ENCODE results near the gene PRSS33. TPM values are rescaled to one million over a fixed set of nuclear protein-coding genes. Genes with fewer than 3 reads are reported as not detected.

Gene PRSS33
- total and polyA plus RNA-seq, 5 donors from 2014 or later: not detected

- DNase-seq (no peak), ATAC-seq (ENCODE audit: low read depth in 2 of 2) (no peak)
- no peaks in the 10 kb centered on the region for H3K36me3 ChIP-seq (ENCODE audit: control insufficient read depth, insufficient read depth, low read length)
- H3K4me3 Mint-ChIP-seq: peak overlapping the region in 3 of 4 donors; percentile 7 to 85 (median 48)
- H3K27me3 ChIP-seq (ENCODE audit: control insufficient read depth, insufficient read depth, low read length): no peaks in the 10 kb centered on the region
- H3K9me3 Mint-ChIP-seq: no peaks in the 10 kb centered on the region
- H3K27ac Mint-ChIP-seq: no peak overlapping the region
- peaks cover 0 to 38% (median 11%) of the 10 kb centered on the region in 4 donors for H3K4me1 Mint-ChIP-seq
- H3K36me3 Mint-ChIP-seq: no peaks in the 10 kb centered on the region
- H3K27me3 Mint-ChIP-seq: peaks cover 15% of the 10 kb centered on the region
- no peaks in the 10 kb centered on the region for H3K9me3 ChIP-seq (ENCODE audit: control insufficient read depth in 2 of 2, low read length in 2 of 2)
- H3K4me3 ChIP-seq (ENCODE audit: low read depth, low read length): no peak overlapping the region
- no peak overlapping the region for H3K27ac ChIP-seq (ENCODE audit: insufficient read depth, low read length, poor library complexity, severe bottlenecking)
- H3K4me1 ChIP-seq (ENCODE audit: control insufficient read depth, insufficient read depth, low read length, poor library complexity, severe bottlenecking): peaks cover 26% of the 10 kb centered on the region
These were observed 4.6 kb downstream of the PRSS33 start for GRCh38 chr16:2782583-2783351.

GRCh38 chr16:2779978-2780898 is 7.1 kb downstream of the PRSS33 start:
- Histone ChIP-seq H3K4me3 (ENCODE audit: low read depth, low read length) (no peak overlapping the region), H3K9me3 (ENCODE audit: control insufficient read depth in 2 of 2, low read length in 2 of 2) (no peaks in the 10 kb centered on the region), H3K36me3 (ENCODE audit: control insufficient read depth, insufficient read depth, low read length) (peaks cover 2% of the 10 kb centered on the region), H3K4me1 (ENCODE audit: control insufficient read depth, insufficient read depth, low read length, poor library complexity, severe bottlenecking) (peaks cover 34% of the 10 kb centered on the region), H3K27ac (ENCODE audit: insufficient read depth, low read length, poor library complexity, severe bottlenecking) (no peak overlapping the region), H3K27me3 (ENCODE audit: control insufficient read depth, insufficient read depth, low read length) (no peaks in the 10 kb centered on the region)
- peak overlapping the region; percentile 39 to 100 (median 72) for H3K4me3 Mint-ChIP-seq
- DNase-seq (no peak), ATAC-seq (ENCODE audit: low read depth in 2 of 2) (no peak)
- H3K36me3 Mint-ChIP-seq: no peaks in the 10 kb centered on the region
- H3K4me1 Mint-ChIP-seq: peaks cover 0 to 44% (median 19%) of the 10 kb centered on the region in 4 donors
- H3K27ac Mint-ChIP-seq: peak overlapping the region; percentile 62 to 81 (median 74)
- H3K27me3 Mint-ChIP-seq: peaks cover 5% of the 10 kb centered on the region
- no peaks in the 10 kb centered on the region for H3K9me3 Mint-ChIP-seq

DNA sequence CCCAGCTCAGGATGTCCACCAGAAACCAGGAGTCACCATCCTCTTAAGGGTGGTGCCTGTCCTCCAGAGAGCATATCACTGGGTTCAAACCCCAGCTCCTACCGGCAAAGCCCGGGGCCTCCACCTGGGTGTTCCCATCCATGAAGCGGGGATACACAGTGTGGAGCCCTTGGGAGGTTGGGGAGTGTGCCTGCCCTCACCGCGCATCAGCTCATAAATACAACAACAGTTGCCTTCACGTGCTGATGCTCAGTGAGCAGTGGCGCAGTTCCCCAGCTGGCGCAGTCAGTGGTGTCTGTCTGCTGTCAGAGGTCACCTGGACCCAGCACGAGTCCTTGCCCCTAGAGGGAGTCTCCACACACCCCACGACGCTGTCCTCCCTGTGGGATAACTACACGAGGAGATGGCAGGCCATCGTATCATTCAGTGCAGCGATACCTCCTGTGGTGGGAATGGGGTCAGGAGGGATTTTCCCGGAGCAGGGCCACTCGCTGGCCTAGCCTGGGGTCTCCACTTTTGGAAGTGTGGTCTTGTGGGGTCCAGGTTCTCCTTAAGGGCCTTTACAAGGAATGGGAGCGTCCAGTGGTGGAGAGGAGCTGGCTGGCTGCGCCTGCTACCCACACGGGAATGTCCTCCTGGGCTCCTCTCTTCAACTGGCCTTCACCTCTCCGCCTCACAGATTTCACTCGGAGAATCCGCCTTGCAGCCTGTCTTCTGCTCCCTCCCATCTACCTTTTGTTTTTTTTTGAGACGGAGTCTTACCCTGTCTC is 8.0 kb downstream of the PRSS33 start:
- ATAC-seq (ENCODE audit: low read depth in 2 of 2): no peak
- Histone ChIP-seq H3K36me3 (ENCODE audit: control insufficient read depth, insufficient read depth, low read length) (peaks cover 11% of the 10 kb centered on the region), H3K27ac (ENCODE audit: insufficient read depth, low read length, poor library complexity, severe bottlenecking) (no peak overlapping the region), H3K27me3 (ENCODE audit: control insufficient read depth, insufficient read depth, low read length) (no peaks in the 10 kb centered on the region), H3K9me3 (ENCODE audit: control insufficient read depth in 2 of 2, low read length in 2 of 2) (no peaks in the 10 kb centered on the region), H3K4me3 (ENCODE audit: low read depth, low read length) (no peak overlapping the region), H3K4me1 (ENCODE audit: control insufficient read depth, insufficient read depth, low read length, poor library complexity, severe bottlenecking) (peaks cover 33% of the 10 kb centered on the region)
- Mint-ChIP-seq H3K27me3 (peaks cover 5% of the 10 kb centered on the region), H3K9me3 (no peaks in the 10 kb centered on the region), H3K36me3 (peaks cover 2% of the 10 kb centered on the region), H3K4me1 (peaks cover 0 to 46% (median 21%) of the 10 kb centered on the region in 4 donors), H3K4me3 (peak overlapping the region; percentile 93 to 100 (median 97)), H3K27ac (peak overlapping the region; percentile 66 to 99 (median 98))
- DNase-seq: no peak

GRCh38 chr16:2778630-2778958 is 8.8 kb downstream of the PRSS33 start:
- H3K27me3 ChIP-seq (ENCODE audit: control insufficient read depth, insufficient read depth, low read length): no peaks in the 10 kb centered on the region
- peaks cover 0 to 51% (median 21%) of the 10 kb centered on the region in 4 donors for H3K4me1 Mint-ChIP-seq
- ATAC-seq (ENCODE audit: low read depth in 2 of 2) (no peak), DNase-seq (no peak)
- no peaks in the 10 kb centered on the region for H3K9me3 Mint-ChIP-seq
- peaks cover 3% of the 10 kb centered on the region for H3K36me3 Mint-ChIP-seq
- peak overlapping the region; percentile 93 to 100 (median 97) for H3K4me3 Mint-ChIP-seq
- no peaks in the 10 kb centered on the region for H3K27me3 Mint-ChIP-seq
- peaks cover 33% of the 10 kb centered on the region for H3K4me1 ChIP-seq (ENCODE audit: control insufficient read depth, insufficient read depth, low read length, poor library complexity, severe bottlenecking)
- peaks cover 15% of the 10 kb centered on the region for H3K36me3 ChIP-seq (ENCODE audit: control insufficient read depth, insufficient read depth, low read length)
- no peaks in the 10 kb centered on the region for H3K9me3 ChIP-seq (ENCODE audit: control insufficient read depth in 2 of 2, low read length in 2 of 2)
- peak overlapping the region; percentile 84 for H3K4me3 ChIP-seq (ENCODE audit: low read depth, low read length)
- H3K27ac Mint-ChIP-seq: peak overlapping the region; percentile 98 to 99 (median 98)
- H3K27ac ChIP-seq (ENCODE audit: insufficient read depth, low read length, poor library complexity, severe bottlenecking): peak overlapping the region; percentile 97

DNA sequence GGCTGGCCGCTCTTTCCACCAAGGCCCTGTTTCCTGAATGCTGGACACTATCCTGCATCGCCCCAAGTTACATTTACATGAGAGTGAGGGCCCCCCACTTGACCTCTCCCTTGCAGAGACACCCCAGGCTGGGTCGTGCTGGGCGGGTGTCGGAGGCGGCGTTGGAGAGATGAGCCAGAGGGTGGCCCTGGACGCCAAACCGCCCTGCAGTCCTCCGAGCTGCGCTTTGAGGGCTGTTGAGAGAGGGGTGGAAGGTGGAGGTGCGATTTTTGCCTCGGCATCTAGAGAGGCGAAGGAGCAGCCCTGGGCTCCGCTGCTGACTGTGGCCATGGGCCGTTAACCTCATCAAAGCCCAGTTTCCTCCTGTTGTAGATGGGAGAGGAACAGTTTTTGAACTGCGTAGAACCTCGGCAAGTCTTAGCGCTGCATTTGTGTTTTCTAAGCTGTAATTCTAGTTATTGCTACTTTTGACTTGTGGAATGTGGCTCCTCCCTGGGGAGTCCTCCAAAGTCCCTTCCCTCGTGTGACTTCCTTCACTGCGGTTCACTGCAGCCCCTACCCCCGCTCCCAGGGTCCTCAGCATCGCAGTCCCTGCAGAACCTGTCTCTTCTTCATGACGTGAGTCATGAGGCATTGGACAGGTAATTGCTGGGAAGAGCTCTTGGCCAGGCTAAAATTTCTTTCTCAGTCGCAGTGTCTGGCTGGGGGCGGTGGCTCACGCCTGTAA is 9.3 kb downstream of the PRSS33 start:
- DNase-seq (peak in 2 of 3 donors; percentile 46 to 55), ATAC-seq (ENCODE audit: low read depth in 2 of 2) (peak; percentile 18 to 30)
- Histone ChIP-seq H3K9me3 (ENCODE audit: control insufficient read depth in 2 of 2, low read length in 2 of 2) (no peaks in the 10 kb centered on the region), H3K4me3 (ENCODE audit: low read depth, low read length) (peak overlapping the region; percentile 84), H3K4me1 (ENCODE audit: control insufficient read depth, insufficient read depth, low read length, poor library complexity, severe bottlenecking) (peaks cover 33% of the 10 kb centered on the region), H3K36me3 (ENCODE audit: control insufficient read depth, insufficient read depth, low read length) (peaks cover 20% of the 10 kb centered on the region), H3K27ac (ENCODE audit: insufficient read depth, low read length, poor library complexity, severe bottlenecking) (peak overlapping the region; percentile 97), H3K27me3 (ENCODE audit: control insufficient read depth, insufficient read depth, low read length) (no peaks in the 10 kb centered on the region)
- H3K36me3 Mint-ChIP-seq: peaks cover 3% of the 10 kb centered on the region
- peaks cover 0 to 51% (median 21%) of the 10 kb centered on the region in 4 donors for H3K4me1 Mint-ChIP-seq
- H3K27ac Mint-ChIP-seq: peak overlapping the region; percentile 98 to 99 (median 98)
- H3K4me3 Mint-ChIP-seq: peak overlapping the region; percentile 93 to 100 (median 97)
- no peaks in the 10 kb centered on the region for H3K9me3 Mint-ChIP-seq
- H3K27me3 Mint-ChIP-seq: no peaks in the 10 kb centered on the region

DNA sequence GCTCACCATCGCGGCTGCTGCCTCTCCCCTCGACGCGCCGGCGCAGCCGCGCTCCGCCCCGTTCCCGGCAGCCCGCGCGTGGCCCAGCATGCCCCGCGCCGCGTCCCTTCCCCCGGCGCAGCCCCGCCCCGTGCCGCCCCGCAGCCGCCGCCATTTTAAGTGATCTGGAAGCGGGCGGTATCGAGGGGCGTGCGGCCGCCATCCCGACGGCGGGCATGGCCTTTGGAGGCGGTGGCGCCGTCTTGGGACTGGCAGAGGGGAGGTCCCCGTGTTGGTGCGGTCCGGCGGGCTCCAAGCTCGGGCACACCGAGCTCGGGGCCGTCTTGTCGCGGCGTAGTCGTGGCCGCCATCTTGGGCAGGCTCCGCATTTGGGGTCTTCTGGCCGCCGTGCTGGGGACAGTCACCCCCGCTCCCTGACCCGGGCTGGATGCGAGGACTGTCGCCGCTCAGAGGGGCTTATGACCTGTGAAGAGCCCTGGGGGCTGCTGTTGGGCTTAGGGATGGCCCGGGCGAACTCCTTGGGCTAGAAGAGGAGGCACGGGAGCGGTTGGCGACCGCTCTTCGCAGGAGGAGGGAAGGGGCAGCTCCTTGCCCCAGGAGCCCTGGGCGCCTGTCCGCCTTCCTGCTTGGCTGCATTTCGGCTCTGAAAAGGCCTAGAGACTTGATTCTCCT is 10.0 kb downstream of the PRSS33 start, which contains the start of gene ELOB:
Gene ELOB, minus strand, starts transcription at position 50 of the 672 bp plus-strand sequence. Its CDS starts 41 bp downstream, at position 9.
- Histone ChIP-seq H3K27ac (ENCODE audit: insufficient read depth, low read length, poor library complexity, severe bottlenecking) (peak within 1 kb of the TSS; percentile 97), H3K36me3 (ENCODE audit: control insufficient read depth, insufficient read depth, low read length) (peaks cover 20% of the 10 kb centered on the region), H3K4me3 (ENCODE audit: low read depth, low read length) (peak within 1 kb of the TSS; percentile 84), H3K4me1 (ENCODE audit: control insufficient read depth, insufficient read depth, low read length, poor library complexity, severe bottlenecking) (peaks cover 33% of the 10 kb centered on the region), H3K27me3 (ENCODE audit: control insufficient read depth, insufficient read depth, low read length) (no peaks in the 10 kb centered on the region), H3K9me3 (ENCODE audit: control insufficient read depth in 2 of 2, low read length in 2 of 2) (no peaks in the 10 kb centered on the region)
- H3K36me3 Mint-ChIP-seq: peaks cover 8% of the 10 kb centered on the region
- H3K27ac Mint-ChIP-seq: peak within 1 kb of the TSS; percentile 98 to 99 (median 98)
- DNase-seq (peak; percentile 85 to 90 (median 87)), ATAC-seq (ENCODE audit: low read depth in 2 of 2) (peak; percentile 91 to 93)
- peaks cover 0 to 56% (median 23%) of the 10 kb centered on the region in 4 donors for H3K4me1 Mint-ChIP-seq
- no peaks in the 10 kb centered on the region for H3K27me3 Mint-ChIP-seq
- no peaks in the 10 kb centered on the region for H3K9me3 Mint-ChIP-seq
- H3K4me3 Mint-ChIP-seq: peak within 1 kb of the TSS; percentile 93 to 100 (median 97)

Data from CD4-positive, CD25-positive, alpha-beta regulatory T cell (primary cell).